ENCODE data around the gene KCND2.
"Not testable (repeated sequence)": the region's sequence is repeated elsewhere in the genome, so short reads cannot be mapped to it uniquely, and the experiment has no call there.

KCND2 gene

GRCh38 chr7:120587243-120587642, 314.3 kb downstream of the KCND2 start:
- DNase-seq (ENCODE audit: low read depth, low spot score) = no peak

- no peak for DNase-seq (ENCODE audit: low read depth, low spot score)
Observed at GRCh38 chr7:120588416-120588815, 315.4 kb downstream of the KCND2 start.

DNA sequence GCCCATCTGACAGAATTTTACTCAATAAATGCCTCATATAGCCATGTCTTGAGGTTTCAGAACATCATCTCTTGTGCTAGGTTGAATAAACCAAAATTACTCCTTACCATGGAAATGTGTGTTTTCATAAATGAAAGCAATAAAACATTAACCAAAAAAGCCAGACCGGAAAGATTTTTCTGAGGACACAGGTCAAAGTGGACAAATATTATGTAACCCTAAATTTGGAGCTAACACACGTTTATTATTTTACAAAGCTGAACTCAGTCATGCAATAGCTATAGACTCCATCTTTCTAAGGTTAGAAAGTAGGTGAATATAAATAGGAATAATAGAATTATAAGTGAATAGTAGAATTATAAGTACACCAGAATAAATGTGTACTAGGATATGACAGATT, 315.9 kb downstream of the KCND2 start:
- no peak for DNase-seq (ENCODE audit: low read depth, low spot score)

GRCh38 chr7:120600607-120601006, 327.6 kb downstream of the KCND2 start:
- DNase-seq (ENCODE audit: low read depth, low spot score) = no peak

DNA sequence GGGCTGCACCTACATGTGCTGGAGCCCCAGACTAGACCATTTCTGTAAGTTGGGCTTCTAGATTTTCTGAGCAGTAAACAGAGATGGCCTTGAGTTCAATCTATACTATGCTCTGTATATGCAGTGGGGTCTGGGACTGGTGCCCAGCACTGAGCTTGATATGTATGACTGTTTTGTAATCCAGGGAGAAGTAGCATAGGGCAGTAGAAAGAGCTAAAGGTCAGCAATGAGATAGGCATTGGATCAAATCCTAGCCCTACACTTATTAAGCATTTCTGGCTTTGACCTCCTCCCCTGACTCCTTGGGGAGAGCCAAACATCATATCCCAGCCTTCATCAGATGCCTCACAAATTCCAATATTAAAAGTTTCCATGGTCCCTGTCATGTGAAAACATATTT, 330.4 kb downstream of the KCND2 start:
- DNase-seq (ENCODE audit: low read depth, low spot score) = no peak

DNA sequence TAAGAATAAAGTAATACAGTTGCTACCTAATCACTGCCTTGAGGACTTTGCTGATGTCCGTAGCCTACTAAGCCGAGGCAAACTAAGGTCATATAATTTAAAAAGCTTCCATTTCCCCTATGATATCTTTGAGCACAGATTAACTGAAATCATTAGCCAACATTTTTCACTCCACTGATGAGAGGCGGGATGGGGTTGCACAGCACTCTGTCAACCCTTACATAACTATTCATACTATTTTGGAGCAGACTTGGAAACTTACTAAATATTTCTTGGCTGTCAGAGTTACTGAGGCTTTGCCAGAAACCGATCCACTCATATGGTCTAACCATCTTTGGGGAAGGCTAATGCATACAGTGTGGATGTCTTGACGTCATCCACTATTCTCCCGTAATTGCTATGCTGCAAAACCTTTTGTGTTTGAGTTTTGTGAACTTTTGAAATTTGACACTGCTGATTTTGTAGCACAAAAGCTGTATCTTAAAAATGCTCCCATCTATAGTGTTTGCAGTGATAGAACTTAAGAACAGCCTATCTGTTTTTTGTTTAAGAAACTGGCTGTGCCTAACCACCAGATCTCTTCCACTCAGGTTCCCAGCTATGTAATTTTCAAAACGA, 336.3 kb downstream of the KCND2 start:
- DNase-seq (ENCODE audit: low read depth, low spot score) = no peak

DNA sequence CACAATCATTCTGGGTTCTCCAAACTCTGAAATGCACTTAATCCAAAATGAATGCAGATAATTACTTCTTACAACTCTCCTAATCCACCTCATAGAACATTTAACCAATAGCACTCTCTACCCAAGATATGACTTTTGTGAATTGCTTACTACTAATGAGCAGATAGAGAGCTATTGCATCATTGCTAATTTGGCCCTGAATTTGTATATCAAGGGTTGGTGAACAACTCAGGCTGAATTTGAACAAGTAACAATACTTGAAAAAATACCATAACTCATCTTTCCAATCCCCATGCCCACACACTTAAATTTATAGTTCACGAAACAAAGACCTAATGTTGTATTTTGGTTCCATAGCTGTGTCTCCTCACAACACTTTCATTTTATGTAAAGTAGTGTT, 339.0 kb downstream of the KCND2 start:
- no peak for DNase-seq (ENCODE audit: low read depth, low spot score)

DNA sequence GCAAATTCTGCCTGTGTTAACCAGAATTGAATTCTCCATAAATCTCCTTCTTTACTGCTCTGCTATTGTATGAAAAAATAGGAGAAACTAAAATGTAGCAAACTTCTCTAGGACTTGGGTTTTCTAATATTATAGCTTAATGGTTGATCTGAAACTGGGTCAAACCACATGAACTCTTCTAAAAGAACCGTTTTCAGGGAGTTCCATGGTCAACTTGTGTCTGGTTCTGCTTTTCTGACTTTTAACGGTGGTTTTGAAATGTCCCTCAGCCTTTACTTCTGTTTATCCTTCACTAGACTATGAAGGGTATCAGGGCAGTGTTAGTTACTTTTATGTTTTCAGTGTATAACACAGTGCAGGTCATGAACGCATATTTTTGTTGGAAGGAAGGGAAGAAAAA, 342.7 kb downstream of the KCND2 start:
- no peak for DNase-seq (ENCODE audit: low read depth, low spot score)

- DNase-seq (ENCODE audit: low read depth, low spot score) = no peak
Observed at GRCh38 chr7:120617275-120617674, 344.3 kb downstream of the KCND2 start.

DNA sequence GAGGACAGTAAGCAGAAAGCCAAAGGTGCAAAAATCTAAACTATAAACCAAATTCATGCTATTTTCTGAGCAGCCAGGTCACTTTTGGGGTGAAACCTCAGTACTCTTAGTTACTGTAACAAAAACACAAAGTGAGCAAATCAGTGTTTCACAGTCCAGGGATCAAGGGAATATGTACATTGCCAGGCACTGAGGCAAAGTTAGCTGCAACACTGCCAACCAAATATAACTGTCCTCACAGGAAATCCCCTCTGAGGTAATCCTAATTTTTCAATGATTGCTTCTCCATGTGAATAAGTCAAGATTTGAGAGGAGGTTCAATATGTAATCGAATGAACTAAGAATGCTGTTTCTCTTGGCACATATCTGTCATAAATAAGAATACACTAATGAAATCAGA, 355.3 kb downstream of the KCND2 start:
- no peak for DNase-seq (ENCODE audit: low read depth, low spot score)

DNA sequence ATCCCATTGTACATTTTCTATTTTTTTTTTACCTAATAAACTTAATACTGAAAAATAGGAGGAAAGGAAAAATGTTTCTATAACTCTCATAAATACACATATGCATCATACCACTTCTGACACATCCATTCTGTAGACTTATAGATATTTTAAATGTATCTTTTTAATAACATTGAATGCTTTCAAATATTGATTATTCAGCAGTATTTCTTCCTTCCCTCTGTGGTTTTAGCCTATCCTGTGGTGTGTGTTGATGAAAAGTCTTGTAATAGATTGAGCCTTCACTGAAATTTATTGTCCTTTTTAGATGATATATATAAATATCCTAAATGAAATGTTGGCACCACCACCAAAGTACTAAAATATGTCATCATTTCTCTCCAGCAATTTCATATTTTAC, 366.9 kb downstream of the KCND2 start:
- DNase-seq (ENCODE audit: low read depth, low spot score) = no peak

GRCh38 chr7:120645966-120646365, 373.0 kb downstream of the KCND2 start:
- DNase-seq (ENCODE audit: low read depth, low spot score) = no peak

GRCh38 chr7:120654241-120654640, 381.3 kb downstream of the KCND2 start:
- no peak for DNase-seq (ENCODE audit: low read depth, low spot score)

DNA sequence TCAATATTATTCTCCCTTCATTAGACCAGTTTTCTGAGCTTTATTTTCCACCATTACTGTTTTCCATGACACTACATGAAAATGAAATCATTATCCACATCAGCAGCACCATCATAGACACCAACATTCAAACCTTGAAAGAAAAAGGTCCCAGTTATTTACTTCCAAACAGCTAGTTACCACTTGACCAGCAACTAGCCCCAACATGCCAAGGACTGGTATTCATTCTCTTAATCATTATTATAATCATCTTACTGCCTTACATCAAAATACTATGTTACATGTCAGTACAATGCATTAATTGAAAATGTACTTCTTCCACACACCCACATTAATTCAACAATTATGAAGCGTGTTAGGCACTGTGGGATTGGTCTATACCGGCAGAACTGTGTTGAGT, 385.5 kb downstream of the KCND2 start:
- DNase-seq (ENCODE audit: low read depth, low spot score) = no peak

DNA sequence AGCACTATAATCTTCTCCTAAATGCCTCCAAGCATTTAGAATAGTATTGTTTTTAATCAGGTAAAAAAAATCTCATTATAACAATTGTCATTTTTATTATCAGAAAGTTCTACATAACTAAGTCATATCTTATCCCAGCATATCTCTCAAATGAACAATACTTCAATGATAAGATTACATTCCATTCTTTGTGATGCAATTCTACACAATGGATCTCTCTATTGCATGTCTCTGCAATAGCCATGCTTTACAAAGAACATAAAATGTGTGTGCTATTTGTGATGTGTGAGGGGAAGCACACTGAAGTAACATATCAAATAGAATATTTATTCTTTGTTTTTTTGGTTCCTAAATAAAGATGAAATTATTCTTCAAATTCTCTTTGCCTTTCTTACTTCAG, 389.3 kb downstream of the KCND2 start:
- no peak for DNase-seq (ENCODE audit: low read depth, low spot score)

DNA sequence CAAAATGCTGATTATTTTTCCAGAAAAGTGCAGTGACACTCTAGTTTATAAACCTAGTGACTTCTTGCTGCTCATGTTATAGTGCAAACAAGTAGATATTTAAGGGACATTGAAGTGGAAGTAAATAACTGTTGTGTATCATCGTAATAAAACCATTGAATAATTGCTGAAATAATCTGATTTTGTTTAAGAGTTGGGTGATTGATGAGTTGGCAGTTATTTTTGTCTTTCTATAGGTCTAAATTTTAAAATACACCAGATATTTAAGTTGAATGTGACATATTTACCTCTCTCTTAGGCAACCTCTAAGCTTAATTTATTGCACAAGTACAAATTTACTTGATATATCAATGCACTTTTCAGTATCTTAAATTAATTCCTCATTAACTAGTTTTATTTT, 392.1 kb downstream of the KCND2 start:
- no peak for DNase-seq (ENCODE audit: low read depth, low spot score)

DNA sequence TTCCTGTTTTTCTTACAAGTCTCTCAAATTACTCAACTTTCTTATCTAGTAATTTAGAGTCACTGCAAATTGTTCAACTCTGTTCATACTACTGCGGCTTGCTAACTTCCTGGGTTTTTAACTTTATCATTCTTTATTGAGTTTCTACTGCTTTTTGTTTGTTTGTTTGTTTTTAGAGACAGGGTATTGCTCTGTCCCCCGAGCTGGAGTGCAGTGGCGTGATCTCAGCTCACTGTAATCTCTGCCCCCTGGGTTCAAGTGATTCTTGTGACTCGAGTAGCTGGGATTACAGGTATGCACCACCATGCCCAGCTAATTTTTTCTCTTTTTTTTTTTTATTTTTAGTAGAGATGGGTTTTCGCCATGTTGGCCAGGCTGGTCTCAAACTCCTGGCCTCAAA, 402.1 kb downstream of the KCND2 start:
- no peak for DNase-seq (ENCODE audit: low read depth, low spot score)

DNA sequence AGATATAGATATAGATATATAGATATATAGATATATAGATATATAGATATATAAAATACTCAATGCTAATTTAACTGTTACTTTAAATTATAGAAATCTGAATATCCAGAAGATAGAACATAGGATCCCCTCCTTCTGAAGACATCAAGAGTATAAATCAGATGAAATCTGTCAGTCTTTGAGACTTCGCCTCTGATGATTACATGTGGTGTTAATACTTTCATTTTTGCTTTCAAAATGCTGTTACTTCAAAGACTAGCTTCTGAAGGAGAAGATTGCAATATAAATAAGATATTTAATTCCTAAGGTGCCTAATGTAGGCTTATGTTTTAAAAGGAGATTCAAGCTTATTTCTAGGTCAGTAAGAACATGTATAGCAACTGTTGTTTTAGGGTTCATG, 404.6 kb downstream of the KCND2 start:
- DNase-seq (ENCODE audit: low read depth, low spot score) = no peak

GRCh38 chr7:120680985-120681384, 408.0 kb downstream of the KCND2 start:
- DNase-seq (ENCODE audit: low read depth, low spot score) = no peak

DNA sequence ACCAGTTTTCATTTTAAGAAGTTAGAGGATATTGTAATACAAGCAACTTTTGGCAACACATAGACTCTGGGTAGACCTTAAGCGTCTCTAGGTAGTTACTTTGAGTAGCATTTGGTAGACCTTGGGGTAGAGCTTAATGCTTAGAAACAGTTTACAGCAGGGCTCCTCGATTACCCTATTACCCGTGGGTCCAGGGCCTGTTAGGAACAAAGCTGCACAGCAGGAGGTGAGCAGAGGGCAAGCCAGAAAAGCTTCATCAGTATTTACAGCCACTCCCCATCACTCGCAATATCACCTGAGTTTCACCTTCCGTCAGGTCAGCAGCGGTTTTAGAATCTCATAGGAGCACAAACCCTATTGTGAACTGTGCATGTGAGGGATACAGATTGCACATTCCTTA, 411.5 kb downstream of the KCND2 start:
- DNase-seq (ENCODE audit: low read depth, low spot score) = no peak

GRCh38 chr7:120691915-120692314, 418.9 kb downstream of the KCND2 start:
- no peak for DNase-seq (ENCODE audit: low read depth, low spot score)

- DNase-seq (ENCODE audit: low read depth, low spot score) = no peak
Observed at GRCh38 chr7:120695848-120696247, 422.9 kb downstream of the KCND2 start.

GRCh38 chr7:120700796-120701195, 427.8 kb downstream of the KCND2 start:
- DNase-seq (ENCODE audit: low read depth, low spot score) = no peak

DNA sequence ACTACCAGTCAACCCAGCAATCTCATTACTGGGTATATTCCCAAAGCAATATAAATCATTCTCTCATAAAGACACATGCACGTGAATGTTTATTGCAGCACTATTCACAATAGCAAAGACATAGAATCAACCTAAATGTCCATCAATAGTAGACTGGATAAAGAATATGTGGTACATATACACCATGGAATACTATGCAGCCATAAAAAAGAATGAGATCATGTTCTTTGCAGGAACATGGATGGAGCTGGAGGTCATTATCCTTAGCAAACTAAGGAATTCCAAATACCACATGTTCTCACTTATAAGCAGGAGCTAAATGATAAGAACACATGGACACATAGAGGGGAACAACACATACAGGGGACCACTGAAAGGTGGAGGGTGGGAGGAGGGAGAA, 429.4 kb downstream of the KCND2 start:
- not testable (repeated sequence) for DNase-seq (ENCODE audit: low read depth, low spot score)
